HEK293T (cell line): ENCODE results near the gene GJC3.

Experiments used
- ARNT ChIP-seq: fragments of 450-650 bp; IDR thresholded peaks from 2 replicates; pipeline ENCODE4 v1.6.1; 2017; ENCODE audit warnings: mild to moderate bottlenecking
- BHLHE40 ChIP-seq: fragments of 450-650 bp; IDR thresholded peaks from 2 replicates; pipeline ENCODE4 v1.6.1; 2016; ENCODE audit warnings: mild to moderate bottlenecking, moderate library complexity, borderline replicate concordance
- ELF4 ChIP-seq: fragments of 450-650 bp; IDR thresholded peaks from 2 replicates; pipeline ENCODE4 v1.6.1; 2017; ENCODE audit warnings: antibody characterized with exemption
- FOXA1 ChIP-seq: fragments of 450-650 bp; IDR thresholded peaks from 2 replicates; pipeline ENCODE4 v1.6.1; 2016; ENCODE audit warnings: mild to moderate bottlenecking
- FOXK2 ChIP-seq: fragments of 450-650 bp; IDR thresholded peaks from 2 replicates; pipeline ENCODE4 v1.6.1; 2016; ENCODE audit warnings: mild to moderate bottlenecking
- FOXM1 ChIP-seq: fragments of 450-650 bp; IDR thresholded peaks from 2 replicates; pipeline ENCODE4 v1.6.1; 2017; ENCODE audit warnings: mild to moderate bottlenecking, borderline replicate concordance
- HDGF ChIP-seq: fragments of 450-650 bp; IDR thresholded peaks from 2 replicates; pipeline ENCODE4 v1.6.1; 2017; ENCODE audit warnings: antibody characterized with exemption, borderline replicate concordance
- L3MBTL2 ChIP-seq: fragments of 450-650 bp; conservative IDR thresholded peaks from 2 replicates; pipeline ENCODE4 v1.6.1; 2016; ENCODE audit warnings: mild to moderate bottlenecking
- LEF1 ChIP-seq: fragments of 450-650 bp; IDR thresholded peaks from 2 replicates; pipeline ENCODE4 v1.6.1; 2017; ENCODE audit warnings: mild to moderate bottlenecking, borderline replicate concordance
- SP1 ChIP-seq: fragments of 450-650 bp; IDR thresholded peaks from 2 replicates; pipeline ENCODE4 v1.6.1; 2017
- TARDBP ChIP-seq: fragments of 450-650 bp; IDR thresholded peaks from 2 replicates; pipeline ENCODE4 v1.6.1; 2016
- ZNF384 ChIP-seq: fragments of 450-650 bp; IDR thresholded peaks from 2 replicates; pipeline ENCODE4 v1.6.1; 2016
- TF ChIP-seq, protein P1 (sequence below): fragments of 450-650 bp; IDR thresholded peaks from 2 replicates; pipeline ENCODE4 v1.6.1; 2016

- no peak for TF ChIP-seq HDGF
- no peak for TF ChIP-seq ZNF384
- TF ChIP-seq LEF1 = no peak
- TF ChIP-seq FOXA1 = no peak
- no peak for TF ChIP-seq TARDBP
- TF ChIP-seq FOXK2 = no peak
- no peak for TF ChIP-seq L3MBTL2
- no peak for TF ChIP-seq SP1
- no peak for TF ChIP-seq BHLHE40
- TF ChIP-seq FOXM1 = no peak
- TF ChIP-seq, protein P1, sequence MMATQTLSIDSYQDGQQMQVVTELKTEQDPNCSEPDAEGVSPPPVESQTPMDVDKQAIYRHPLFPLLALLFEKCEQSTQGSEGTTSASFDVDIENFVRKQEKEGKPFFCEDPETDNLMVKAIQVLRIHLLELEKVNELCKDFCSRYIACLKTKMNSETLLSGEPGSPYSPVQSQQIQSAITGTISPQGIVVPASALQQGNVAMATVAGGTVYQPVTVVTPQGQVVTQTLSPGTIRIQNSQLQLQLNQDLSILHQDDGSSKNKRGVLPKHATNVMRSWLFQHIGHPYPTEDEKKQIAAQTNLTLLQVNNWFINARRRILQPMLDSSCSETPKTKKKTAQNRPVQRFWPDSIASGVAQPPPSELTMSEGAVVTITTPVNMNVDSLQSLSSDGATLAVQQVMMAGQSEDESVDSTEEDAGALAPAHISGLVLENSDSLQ = no peak
- TF ChIP-seq ELF4 = no peak
- TF ChIP-seq ARNT = no peak
Measured at GRCh38 chr7:99944497-99945070, 15.2 kb upstream of the GJC3 start.
